T-cell (primary cell): ENCODE measurements around the gene HSF5. TPM values are rescaled to one million over a fixed set of nuclear protein-coding genes. Genes with fewer than 3 reads are reported as not detected.
"Not testable (repeated sequence)": the region's sequence is repeated elsewhere in the genome, so short reads cannot be mapped to it uniquely, and the experiment has no call there.

Experiments used
- ATAC-seq, 4 experiments: fragments of 200-7000 bp in 3 of 4; fragments of 150-1000 bp in 1 of 4; cut with Tn5 transposase; replicated peaks in 1 of 4; 1 replicate in 3 of 4; 2 replicates in 1 of 4; pipeline ENCODE4 v1.10.0; 2021; ENCODE audit warnings: moderate library complexity in 3 of 4, mild to moderate bottlenecking in 2 of 4, moderate number of reproducible peaks in 1 of 4
- CTCF ChIA-PET, 2 donors: fragments of 300-600 bp; sonication (Branson Sonifier 250); formaldehyde crosslinking; loops; one replicate each; lab custom pipeline; 2022; ENCODE audit warnings: antibody characterized with exemption in 2 of 2; lab: Charles Lee
- POLR2A ChIA-PET, 2 donors: fragments of 300-600 bp; sonication (Branson Sonifier 250); formaldehyde crosslinking; loops; one replicate each; lab custom pipeline; 2022; ENCODE audit warnings: antibody characterized with exemption in 2 of 2; lab: Charles Lee
- DNase-seq, 35 experiments: peaks; one replicate each; pipeline versions ENCODE4 v3.0.0 to v3.0.0-alpha.2; 2013 to 2023
- H3K27ac ChIP-seq: one replicate; pipeline ENCODE4 v1.5.1; 2013; ENCODE audit warnings: low read length
- H3K27me3 ChIP-seq, 2 experiments: replicated peaks in 1 of 2; 1 replicate in 1 of 2; 2 replicates in 1 of 2; pipeline versions ENCODE4 v1.6.1 to v1.7.0; 2013; ENCODE audit warnings: low read length in 1 of 2, mixed read lengths in 1 of 2; ENCODE audit not compliant: control insufficient read depth in 2 of 2, insufficient read depth in 2 of 2; ENCODE audit errors: extremely low read depth in 1 of 2
- H3K36me3 ChIP-seq, 2 donors: 1 replicate in 1 of 2; 2 replicates in 1 of 2; pipeline versions ENCODE4 v1.6.1 to v1.7.0; 2013; ENCODE audit warnings: low read length in 1 of 2; ENCODE audit not compliant: control insufficient read depth in 2 of 2, insufficient read depth in 1 of 2; ENCODE audit errors: extremely low read depth in 1 of 2
- H3K4me1 ChIP-seq, 2 experiments: 1 replicate in 1 of 2; 2 replicates in 1 of 2; pipeline versions ENCODE4 v1.6.1 to v1.7.0; 2013; ENCODE audit warnings: low read length in 2 of 2, mixed read lengths in 1 of 2; ENCODE audit not compliant: insufficient read depth in 2 of 2, control insufficient read depth in 1 of 2; ENCODE audit errors: extremely low read depth in 1 of 2
- H3K4me3 ChIP-seq, 2 donors: 1 replicate in 1 of 2; 2 replicates in 1 of 2; pipeline versions ENCODE4 v1.5.1 to v1.7.0; 2013; ENCODE audit warnings: mild to moderate bottlenecking in 2 of 2, low read length in 1 of 2, moderate library complexity in 1 of 2; ENCODE audit not compliant: control insufficient read depth in 1 of 2; ENCODE audit errors: extremely low read depth in 1 of 2
- H3K9me3 ChIP-seq: 2 replicates; pipeline ENCODE4 v1.7.0; 2013
- H3K27ac Mint-ChIP-seq, 2 donors: one replicate each; pipeline ENCODE4 v1.8.0; 2020 to 2021; ENCODE audit warnings: mild to moderate bottlenecking in 2 of 2, mixed read lengths in 2 of 2
- H3K27me3 Mint-ChIP-seq, 2 donors: one replicate each; pipeline ENCODE4 v1.8.0; 2021 to 2022; ENCODE audit warnings: mixed read lengths in 2 of 2
- H3K36me3 Mint-ChIP-seq: one replicate; pipeline ENCODE4 v1.8.0; 2021; ENCODE audit warnings: mixed read lengths
- H3K4me1 Mint-ChIP-seq, 3 donors: one replicate each; pipeline ENCODE4 v1.8.0; 2020 to 2022; ENCODE audit warnings: mixed read lengths in 3 of 3, mild to moderate bottlenecking in 1 of 3
- H3K4me3 Mint-ChIP-seq, 3 donors: one replicate each; pipeline ENCODE4 v1.8.0; 2020 to 2022; ENCODE audit warnings: mild to moderate bottlenecking in 3 of 3, mixed read lengths in 3 of 3, moderate library complexity in 3 of 3
- H3K9me3 Mint-ChIP-seq, 3 donors: one replicate each; pipeline ENCODE4 v1.8.0; 2020 to 2022; ENCODE audit warnings: mixed read lengths in 3 of 3
- WGBS: methylation state at CpG from one replicate; pipeline ENCODE4 v1.1.5; 2013; ENCODE audit warnings: missing lambda C conversion rate; ENCODE audit not compliant: insufficient coverage; 5-methylcytosine and 5-hydroxymethylcytosine counted together
- total RNA-seq, 35 experiments: library from RNA in 6 of 35; stranded (reverse) in 6 of 35; fragments of 120-200 nt in 1 of 35; gene quantifications; one replicate each; pipeline versions ENCODE4 v1.2.1 to v1.2.4 and lab custom pipeline; 2013 to 2026

The HSF5 gene
- total RNA-seq, 5 donors from 2014 or later (not counting 1 experiment from before 2014, with no cell fraction given) = 1.7 to 2.8 (median 2.5) TPM

GRCh38 chr17:58402047-58402446, 86.2 kb downstream of the HSF5 start:
- peaks cover 0 to 3% of the 10 kb centered on the region in 2 experiments for H3K4me1 ChIP-seq
- no peaks in the 10 kb centered on the region for H3K27me3 ChIP-seq
- ChIA-PET CTCF (interaction anchor here in 1 of 2 donors (0.6 kb wide), 1 partner anchor 805 kb away, joined by 8 read pairs; no protein-coding TSS in a partner anchor), POLR2A (no interaction called here)
- Mint-ChIP-seq H3K27ac (no peak overlapping the region), H3K9me3 (no peaks in the 10 kb centered on the region), H3K36me3 (no peaks in the 10 kb centered on the region), H3K4me3 (no peak overlapping the region), H3K4me1 (peaks cover 0 to 7% (median 7%) of the 10 kb centered on the region in 3 donors), H3K27me3 (no peaks in the 10 kb centered on the region)
- no peaks in the 10 kb centered on the region for H3K36me3 ChIP-seq
- ATAC-seq = no peak
- H3K9me3 ChIP-seq = no peaks in the 10 kb centered on the region
- no peak overlapping the region for H3K4me3 ChIP-seq
- no peak for DNase-seq
- H3K27ac ChIP-seq = no peak overlapping the region

- Histone ChIP-seq H3K9me3 (no peaks in the 10 kb centered on the region), H3K4me1 (peaks cover 0 to 3% of the 10 kb centered on the region in 2 experiments), H3K27me3 (no peaks in the 10 kb centered on the region), H3K36me3 (no peaks in the 10 kb centered on the region), H3K27ac (no peak overlapping the region), H3K4me3 (no peak overlapping the region)
- 83% methylated on average over 1 of the region's 2 CpGs for whole genome bisulfite sequencing
- no peak for ATAC-seq
- ChIA-PET POLR2A (interaction anchor here in 1 of 2 donors (0.7 kb wide), 1 partner anchor 588 kb away, joined by 4 read pairs; no protein-coding TSS in a partner anchor), CTCF (no interaction called here)
- Mint-ChIP-seq H3K27me3 (no peaks in the 10 kb centered on the region), H3K9me3 (no peaks in the 10 kb centered on the region), H3K4me1 (peaks cover 0 to 7% (median 7%) of the 10 kb centered on the region in 3 donors), H3K27ac (no peak overlapping the region), H3K36me3 (no peaks in the 10 kb centered on the region), H3K4me3 (no peak overlapping the region)
- no peak for DNase-seq
These were observed 86.9 kb downstream of the HSF5 start for GRCh38 chr17:58401287-58401686.

GRCh38 chr17:58400826-58401225, 87.4 kb downstream of the HSF5 start:
- H3K27ac ChIP-seq = no peak overlapping the region
- no peak for DNase-seq

DNA sequence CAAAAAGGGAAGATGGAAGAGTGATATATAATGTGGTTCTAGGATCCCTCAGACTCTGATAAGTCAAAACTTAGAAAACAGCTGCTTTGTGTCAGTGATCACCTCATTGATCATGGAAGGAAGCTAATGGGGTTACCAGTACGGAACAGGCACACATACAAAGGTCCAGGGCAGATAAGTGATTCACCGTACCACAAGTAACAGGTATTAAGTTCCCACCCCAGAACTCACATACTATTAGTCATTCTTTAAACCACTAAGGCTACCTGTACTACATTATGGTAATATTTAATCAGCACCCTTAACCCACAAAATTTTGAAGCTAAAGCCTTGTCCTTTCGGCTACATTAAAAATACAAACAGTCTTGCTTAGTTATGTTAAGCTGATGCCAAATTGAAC, 88.2 kb downstream of the HSF5 start:
- H3K36me3 ChIP-seq = no peaks in the 10 kb centered on the region
- Mint-ChIP-seq H3K9me3 (no peaks in the 10 kb centered on the region), H3K27me3 (no peaks in the 10 kb centered on the region), H3K4me3 (no peak overlapping the region), H3K4me1 (peaks cover 0 to 7% (median 7%) of the 10 kb centered on the region in 3 donors), H3K36me3 (no peaks in the 10 kb centered on the region), H3K27ac (no peak overlapping the region)
- ChIA-PET POLR2A (no interaction called here), CTCF (no interaction called here)
- H3K27ac ChIP-seq = no peak overlapping the region
- WGBS = no CpG with 5 or more reads among the region's 3 CpGs
- no peak overlapping the region for H3K4me3 ChIP-seq
- ATAC-seq (no peak), DNase-seq (no peak)
- H3K4me1 ChIP-seq = peaks cover 0 to 3% of the 10 kb centered on the region in 2 experiments
- H3K9me3 ChIP-seq = no peaks in the 10 kb centered on the region
- no peaks in the 10 kb centered on the region for H3K27me3 ChIP-seq

More at GRCh38 chr17:58400826-58401225, 87.4 kb downstream of the HSF5 start:
- Histone ChIP-seq H3K9me3 (no peaks in the 10 kb centered on the region), H3K4me3 (no peak overlapping the region), H3K4me1 (peaks cover 0 to 3% of the 10 kb centered on the region in 2 experiments), H3K36me3 (no peaks in the 10 kb centered on the region), H3K27me3 (no peaks in the 10 kb centered on the region)
- no peaks in the 10 kb centered on the region for H3K36me3 Mint-ChIP-seq
- H3K4me1 Mint-ChIP-seq = peaks cover 0 to 7% (median 7%) of the 10 kb centered on the region in 3 donors
- H3K27ac Mint-ChIP-seq = no peak overlapping the region
- H3K27me3 Mint-ChIP-seq = no peaks in the 10 kb centered on the region
- H3K4me3 Mint-ChIP-seq = no peak overlapping the region
- POLR2A ChIA-PET = no interaction called here
- CTCF ChIA-PET = no interaction called here
- no peaks in the 10 kb centered on the region for H3K9me3 Mint-ChIP-seq
- no peak for ATAC-seq

GRCh38 chr17:58398574-58399266, 89.5 kb downstream of the HSF5 start:
- H3K27ac ChIP-seq = no peak overlapping the region
- Mint-ChIP-seq H3K4me1 (peaks cover 0 to 7% (median 7%) of the 10 kb centered on the region in 3 donors), H3K4me3 (no peak overlapping the region), H3K9me3 (no peaks in the 10 kb centered on the region), H3K27me3 (no peaks in the 10 kb centered on the region), H3K36me3 (peaks cover 4% of the 10 kb centered on the region), H3K27ac (no peak overlapping the region)
- ChIA-PET CTCF (interaction anchor here in 1 of 2 donors (0.7 kb wide), 1 partner anchor 258 kb away, joined by 5 read pairs; no protein-coding TSS in a partner anchor), POLR2A (no interaction called here)
- no CpG with 5 or more reads among the region's 3 CpGs for WGBS
- ATAC-seq (no peak), DNase-seq (no peak)
- H3K4me1 ChIP-seq = peaks cover 0 to 3% of the 10 kb centered on the region in 2 experiments
- H3K4me3 ChIP-seq = no peak overlapping the region
- no peaks in the 10 kb centered on the region for H3K27me3 ChIP-seq
- H3K9me3 ChIP-seq = no peaks in the 10 kb centered on the region
- no peaks in the 10 kb centered on the region for H3K36me3 ChIP-seq

GRCh38 chr17:58397421-58397820, 90.8 kb downstream of the HSF5 start:
- CTCF ChIA-PET = interaction anchor here in 1 of 2 donors (1.0 kb wide), 1 partner anchor 9 kb away, joined by 3 read pairs; no protein-coding TSS in a partner anchor

More at GRCh38 chr17:58397421-58397820, 90.8 kb downstream of the HSF5 start:
- ATAC-seq, H3K9me3 Mint-ChIP-seq, H3K27ac Mint-ChIP-seq, H3K9me3 ChIP-seq, H3K36me3 Mint-ChIP-seq, H3K4me3 ChIP-seq, H3K27ac ChIP-seq, H3K27me3 ChIP-seq, H3K4me1 Mint-ChIP-seq, POLR2A ChIA-PET, DNase-seq, H3K4me3 Mint-ChIP-seq, H3K27me3 Mint-ChIP-seq, H3K36me3 ChIP-seq, H3K4me1 ChIP-seq: not testable (repeated sequence)
- 93% methylated on average over 2 of the region's 5 CpGs for WGBS
